ENCODE results near the gene PLEKHG4B. TPM values are rescaled to one million over a fixed set of nuclear protein-coding genes. Genes with fewer than 3 reads are reported as not detected.

Gene PLEKHG4B
- polyA plus RNA-seq, 3 donors, result not detected

- Histone ChIP-seq H4K20me1 (ENCODE audit: insufficient read depth, low read length) (no peaks in the 10 kb centered on the region), H3K27me3 (ENCODE audit: control insufficient read depth in 2 of 2, insufficient read depth in 2 of 2, low read length in 2 of 2) (no peaks in the 10 kb centered on the region), H2AFZ (ENCODE audit: insufficient read depth, low read depth, low read length, poor library complexity, severe bottlenecking) (no peak overlapping the region), H3K4me2 (replicated peaks; ENCODE audit: extremely low read depth, low read length, poor library complexity, severe bottlenecking) (no peak overlapping the region), H3K4me1 (ENCODE audit: control insufficient read depth in 1 of 2, insufficient read depth in 2 of 2, low read length in 2 of 2) (no peaks in the 10 kb centered on the region), H3K9ac (ENCODE audit: insufficient read depth, low read length, poor library complexity, severe bottlenecking) (no peak overlapping the region), H3K4me3 (replicated peaks in 1 of 3; ENCODE audit: low read depth in 2 of 3, low read length in 3 of 3) (no peak overlapping the region), H3K36me3 (replicated peaks in 1 of 2; ENCODE audit: control insufficient read depth in 1 of 2, insufficient read depth in 2 of 2, low read length in 2 of 2) (no peaks in the 10 kb centered on the region), H3K79me2 (ENCODE audit: insufficient read depth, low read length) (no peaks in the 10 kb centered on the region), H3K27ac (ENCODE audit: low read depth in 1 of 2, low read length in 2 of 2) (no peak overlapping the region), H3K9me3 (replicated peaks in 1 of 2; ENCODE audit: control insufficient read depth in 1 of 2, insufficient read depth in 1 of 2, low read length in 2 of 2) (peaks cover 0 to 7% of the 10 kb centered on the region in 2 donors)
- intact Hi-C loops (cut with micrococcal nuclease), result no loop called here
- no peak overlapping the region for H3K4me3 Mint-ChIP-seq
- no peaks in the 10 kb centered on the region for H3K36me3 Mint-ChIP-seq
- DNase-seq, result no peak
- peaks cover 3 to 14% (median 6%) of the 10 kb centered on the region in 7 donors for H3K9me3 Mint-ChIP-seq
- H3K27ac Mint-ChIP-seq, result peak overlapping the region in 1 of 7 donors; percentile 3
- no peaks in the 10 kb centered on the region for H3K27me3 Mint-ChIP-seq (ENCODE audit: low read depth in 3 of 3)
- H3K4me1 Mint-ChIP-seq, result no peaks in the 10 kb centered on the region
- TF ChIP-seq, protein P1, sequence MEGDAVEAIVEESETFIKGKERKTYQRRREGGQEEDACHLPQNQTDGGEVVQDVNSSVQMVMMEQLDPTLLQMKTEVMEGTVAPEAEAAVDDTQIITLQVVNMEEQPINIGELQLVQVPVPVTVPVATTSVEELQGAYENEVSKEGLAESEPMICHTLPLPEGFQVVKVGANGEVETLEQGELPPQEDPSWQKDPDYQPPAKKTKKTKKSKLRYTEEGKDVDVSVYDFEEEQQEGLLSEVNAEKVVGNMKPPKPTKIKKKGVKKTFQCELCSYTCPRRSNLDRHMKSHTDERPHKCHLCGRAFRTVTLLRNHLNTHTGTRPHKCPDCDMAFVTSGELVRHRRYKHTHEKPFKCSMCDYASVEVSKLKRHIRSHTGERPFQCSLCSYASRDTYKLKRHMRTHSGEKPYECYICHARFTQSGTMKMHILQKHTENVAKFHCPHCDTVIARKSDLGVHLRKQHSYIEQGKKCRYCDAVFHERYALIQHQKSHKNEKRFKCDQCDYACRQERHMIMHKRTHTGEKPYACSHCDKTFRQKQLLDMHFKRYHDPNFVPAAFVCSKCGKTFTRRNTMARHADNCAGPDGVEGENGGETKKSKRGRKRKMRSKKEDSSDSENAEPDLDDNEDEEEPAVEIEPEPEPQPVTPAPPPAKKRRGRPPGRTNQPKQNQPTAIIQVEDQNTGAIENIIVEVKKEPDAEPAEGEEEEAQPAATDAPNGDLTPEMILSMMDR (IDR thresholded peaks at IDR 0.05), result no peak
- 83% methylated on average over 14 of the region's 18 CpGs for WGBS (ENCODE audit: insufficient coverage)
These were observed 76.2 kb downstream of the PLEKHG4B start for GRCh38 chr5:167982-168660.

DNA sequence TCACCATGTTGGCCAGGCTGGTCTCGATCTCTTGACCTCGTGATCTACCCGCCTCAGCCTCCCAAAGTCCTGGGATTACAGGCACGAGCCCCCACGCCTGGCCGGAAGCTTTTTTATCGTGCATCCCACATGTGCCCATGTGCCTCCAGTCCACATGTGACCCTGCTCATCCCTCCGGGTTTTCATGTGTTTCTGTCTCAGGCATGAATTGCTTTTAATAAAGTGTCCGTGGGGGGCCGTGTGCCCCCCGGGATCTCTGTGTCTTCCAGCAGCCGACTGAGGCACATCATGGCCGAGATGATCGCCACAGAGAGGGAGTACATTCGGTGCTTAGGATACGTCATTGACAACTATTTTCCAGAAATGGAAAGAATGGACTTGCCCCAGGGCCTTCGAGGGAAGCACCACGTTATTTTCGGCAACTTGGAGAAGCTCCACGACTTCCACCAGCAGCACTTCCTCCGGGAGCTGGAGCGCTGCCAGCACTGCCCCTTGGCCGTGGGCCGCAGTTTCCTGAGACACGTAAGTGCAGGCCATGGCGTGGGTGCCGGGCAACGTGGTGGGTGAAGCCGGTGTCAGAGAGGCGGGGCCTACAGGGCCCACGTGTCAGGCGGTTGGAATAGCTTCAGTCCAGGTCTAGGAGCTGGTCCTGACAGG is 77.2 kb downstream of the PLEKHG4B start:
- H3K4me3 ChIP-seq (replicated peaks in 1 of 3; ENCODE audit: low read depth in 2 of 3, low read length in 3 of 3), result no peak overlapping the region
- intact Hi-C loops (cut with micrococcal nuclease), result no loop called here
- peaks cover 0 to 7% of the 10 kb centered on the region in 2 donors for H3K9me3 ChIP-seq (replicated peaks in 1 of 2; ENCODE audit: control insufficient read depth in 1 of 2, insufficient read depth in 1 of 2, low read length in 2 of 2)
- H3K4me2 ChIP-seq (replicated peaks; ENCODE audit: extremely low read depth, low read length, poor library complexity, severe bottlenecking), result no peak overlapping the region
- WGBS (ENCODE audit: insufficient coverage), result 72% methylated on average over 30 of the region's 32 CpGs
- H3K9ac ChIP-seq (ENCODE audit: insufficient read depth, low read length, poor library complexity, severe bottlenecking), result no peak overlapping the region
- no peaks in the 10 kb centered on the region for H3K79me2 ChIP-seq (ENCODE audit: insufficient read depth, low read length)
- no peak overlapping the region for H3K27ac ChIP-seq (ENCODE audit: low read depth in 1 of 2, low read length in 2 of 2)
- H3K27me3 ChIP-seq (ENCODE audit: control insufficient read depth in 2 of 2, insufficient read depth in 2 of 2, low read length in 2 of 2), result no peaks in the 10 kb centered on the region
- H3K4me1 ChIP-seq (ENCODE audit: control insufficient read depth in 1 of 2, insufficient read depth in 2 of 2, low read length in 2 of 2), result no peaks in the 10 kb centered on the region
- no peaks in the 10 kb centered on the region for H3K36me3 ChIP-seq (replicated peaks in 1 of 2; ENCODE audit: control insufficient read depth in 1 of 2, insufficient read depth in 2 of 2, low read length in 2 of 2)
- H3K4me3 Mint-ChIP-seq, result no peak overlapping the region
- H3K27ac Mint-ChIP-seq, result no peak overlapping the region
- H3K9me3 Mint-ChIP-seq, result peaks cover 1 to 13% (median 6%) of the 10 kb centered on the region in 7 donors
- no peaks in the 10 kb centered on the region for H4K20me1 ChIP-seq (ENCODE audit: insufficient read depth, low read length)
- no peaks in the 10 kb centered on the region for H3K36me3 Mint-ChIP-seq
- no peak for DNase-seq
- H2AFZ ChIP-seq (ENCODE audit: insufficient read depth, low read depth, low read length, poor library complexity, severe bottlenecking), result no peak overlapping the region
- H3K27me3 Mint-ChIP-seq (ENCODE audit: low read depth in 3 of 3), result peaks cover 0 to 2% (median 0%) of the 10 kb centered on the region in 3 donors
- TF ChIP-seq, protein P1 (IDR thresholded peaks at IDR 0.05), result no peak
- H3K4me1 Mint-ChIP-seq, result no peaks in the 10 kb centered on the region

Measured in CD14-positive monocyte (primary cell).